Endothelial cell of umbilical vein (primary cell): ENCODE data around the gene CRIM1. TPM values are rescaled to one million over a fixed set of nuclear protein-coding genes. Genes with fewer than 3 reads are reported as not detected.

Experiments
- BruUV-seq: library from RNA; stranded (reverse); fragments of 400-500 nt; replicated peaks from 2 replicates; lab custom pipeline; 2021; lab: Mats Ljungman, UMichigan
- CTCF ChIA-PET: fragments of 300-600, 350-600 bp; sonication (Branson Sonifier 250); formaldehyde crosslinking; loops from one replicate; lab custom pipeline; 2021; ENCODE audit warnings: antibody characterized with exemption, inconsistent platforms; lab: Charles Lee
- POLR2A ChIA-PET: fragments of 300-600, 350-600 bp; sonication (Branson Sonifier 250); formaldehyde crosslinking; loops from one replicate; lab custom pipeline; 2021; ENCODE audit warnings: antibody characterized with exemption, inconsistent platforms; lab: Charles Lee
- DNase-seq: peaks from one replicate; pipeline ENCODE4 v3.0.0-alpha.2; 2011; ENCODE audit warnings: low read depth, low spot score
- FAIRE-seq: peaks from 2 replicates; lab custom pipeline; 2011; peaks lifted over from hg19 to GRCh38; lab: Jason Lieb, UNC
- H2AFZ ChIP-seq: 2 replicates; pipeline ENCODE4 v1.6.0; 2012; ENCODE audit warnings: low read depth, low read length, control low read depth, inconsistent platforms
- H3K27ac ChIP-seq: 2 replicates; pipeline ENCODE4 v1.5.1; 2011; ENCODE audit warnings: low read depth, mild to moderate bottlenecking, control low read depth, low read length, moderate library complexity; ENCODE audit not compliant: insufficient read depth
- H3K27me3 ChIP-seq, 2 experiments: 2 replicates each; pipeline versions ENCODE4 v1.6.0 to v1.6.1; 2011; ENCODE audit warnings: low read length in 2 of 2, mixed read lengths in 1 of 2; ENCODE audit not compliant: control insufficient read depth in 2 of 2, insufficient read depth in 2 of 2
- H3K36me3 ChIP-seq, 2 experiments: 2 replicates in 1 of 2; 3 replicates in 1 of 2; pipeline ENCODE4 v1.5.1; 2011; ENCODE audit warnings: low read length in 2 of 2, mild to moderate bottlenecking in 1 of 2, moderate library complexity in 1 of 2; ENCODE audit not compliant: control insufficient read depth in 2 of 2, insufficient read depth in 2 of 2; ENCODE audit errors: extremely low read depth in 1 of 2
- H3K4me1 ChIP-seq: 3 replicates; pipeline ENCODE4 v1.5.1; 2011; ENCODE audit warnings: mild to moderate bottlenecking, low read length; ENCODE audit not compliant: control insufficient read depth, insufficient read depth; ENCODE audit errors: extremely low read depth
- H3K4me2 ChIP-seq: 2 replicates; pipeline ENCODE4 v1.6.1; 2011; ENCODE audit warnings: low read length, control low read depth, mixed read lengths; ENCODE audit not compliant: insufficient read depth
- H3K4me3 ChIP-seq, 3 experiments: fragments of 200-600 bp in 1 of 3; sonication (generic), shearing (Covaris generic) in 1 of 3; replicated peaks in 1 of 3; 2 replicates each; pipeline ENCODE4 v1.5.1; 2011 to 2016; ENCODE audit warnings: control low read depth in 3 of 3, low read length in 3 of 3, mild to moderate bottlenecking in 2 of 3, inconsistent platforms in 1 of 3, low read depth in 1 of 3, moderate library complexity in 1 of 3; ENCODE audit not compliant: insufficient read depth in 1 of 3
- H3K79me2 ChIP-seq: 2 replicates; pipeline ENCODE4 v1.6.0; 2012; ENCODE audit warnings: low read length, inconsistent platforms; ENCODE audit not compliant: control insufficient read depth, insufficient read depth
- H3K9ac ChIP-seq: replicated peaks from 2 replicates; pipeline ENCODE3; 2011; ENCODE audit warnings: low read length, control low read depth; ENCODE audit not compliant: insufficient read depth; ENCODE audit errors: extremely low read depth
- H3K9me1 ChIP-seq: replicated peaks from 3 replicates; pipeline ENCODE4 v1.6.0; 2011; ENCODE audit warnings: mild to moderate bottlenecking, low read length; ENCODE audit not compliant: control insufficient read depth, insufficient read depth; ENCODE audit errors: extremely low read depth
- H3K9me3 ChIP-seq: replicated peaks from 2 replicates; pipeline ENCODE4 v1.5.1; 2012; ENCODE audit warnings: low read length, inconsistent platforms; ENCODE audit not compliant: control insufficient read depth, insufficient read depth
- H4K20me1 ChIP-seq: replicated peaks from 2 replicates; pipeline ENCODE3; 2011; ENCODE audit warnings: mild to moderate bottlenecking, low read length; ENCODE audit not compliant: control insufficient read depth, insufficient read depth; ENCODE audit errors: extremely low read depth
- EZH2 ChIP-seq: IDR thresholded peaks from 2 replicates; pipeline ENCODE4 v1.6.1; 2012; ENCODE audit warnings: borderline replicate concordance, low read depth, mild to moderate bottlenecking, moderate library complexity, low read length, inconsistent platforms; ENCODE audit not compliant: severe bottlenecking
- FOS ChIP-seq: IDR thresholded peaks from 2 replicates; pipeline ENCODE4 v1.6.1; 2011; ENCODE audit warnings: mild to moderate bottlenecking, low read length, moderate library complexity, borderline replicate concordance; ENCODE audit not compliant: insufficient read depth
- GATA2 ChIP-seq: IDR thresholded peaks from 2 replicates; pipeline ENCODE4 v1.7.0; 2011; ENCODE audit warnings: low read depth, mild to moderate bottlenecking, moderate library complexity, mixed read lengths, low read length; ENCODE audit not compliant: insufficient read length, insufficient read depth
- JUN ChIP-seq: IDR thresholded peaks from 2 replicates; pipeline ENCODE4 v1.6.1; 2011; ENCODE audit warnings: borderline replicate concordance, low read depth; ENCODE audit not compliant: insufficient read length, insufficient read depth
- MAX ChIP-seq: IDR thresholded peaks from 2 replicates; pipeline ENCODE4 v1.6.1; 2011; ENCODE audit not compliant: insufficient read depth, insufficient read length
- MYC ChIP-seq: IDR thresholded peaks from one replicate; pipeline ENCODE4 v1.6.1; 2011; ENCODE audit warnings: mild to moderate bottlenecking, low read depth, low read length
- POLR2A ChIP-seq: IDR thresholded peaks from 2 replicates; pipeline ENCODE4 v1.6.1; 2012; ENCODE audit warnings: low read depth, mild to moderate bottlenecking, control low read depth, low read length
- POLR2AphosphoS5 ChIP-seq: IDR thresholded peaks from 2 replicates; pipeline ENCODE4 v1.6.1; 2012; ENCODE audit warnings: low read depth, mild to moderate bottlenecking, control low read depth, low read length, moderate library complexity; ENCODE audit not compliant: insufficient read depth
- dilution Hi-C: fragments of 300-500 bp; cut with MboI; formaldehyde crosslinking; loops from one replicate; pipeline ENCODE4 v1.15.0; 2019; ENCODE audit warnings: low sequenced_read_pairs; ENCODE audit not compliant: extremely low pct_ligation_motif_present
- intact Hi-C: fragments of 100-400 bp; cut with micrococcal nuclease; formaldehyde crosslinking; loops from one replicate; pipeline ENCODE4 v1.10.0; 2022
- polyA plus RNA-seq, 4 experiments: library from polyadenylated mRNA; depleted of rRNA in 3 of 4; stranded (reverse) in 3 of 4; unstranded in 1 of 4; fragments of >200 nt; gene quantifications; 2 replicates each; pipeline versions ENCODE4 v1.2.1 to v1.2.3, GENCODE V29; 2011 to 2012; ENCODE audit warnings: missing spikeins in 1 of 4
- total RNA-seq: library from RNA; stranded (reverse); gene quantifications from 2 replicates; pipeline ENCODE4 v1.2.3, GENCODE V29; 2021
- TF ChIP-seq, protein P1 (sequence below), 2 donors: IDR thresholded peaks; 1 replicate in 1 of 2; 2 replicates in 1 of 2; pipeline ENCODE4 v1.5.1; 2011; ENCODE audit warnings: low read length in 2 of 2, mild to moderate bottlenecking in 2 of 2, moderate library complexity in 2 of 2, control low read depth in 1 of 2, inconsistent platforms in 1 of 2, low read depth in 1 of 2; ENCODE audit not compliant: insufficient read depth in 1 of 2; ENCODE audit errors: extremely low read depth in 1 of 2

The CRIM1 gene
- total and polyA plus RNA-seq, 2 donors (not counting 3 experiments of a cell fraction or from before 2014, with no cell fraction given): 422 to 649 TPM

GRCh38 chr2:36492216-36492945 is 136.8 kb downstream of the CRIM1 start:
- ChIA-PET CTCF (interaction anchor here (1.0 to 1.4 kb wide), 4 partner anchors 31 to 141 kb away, joined by 3 to 4 read pairs (median 4); no protein-coding TSS in a partner anchor), POLR2A (interaction anchor here (1.6 kb wide), 1 partner anchor 133 kb away, joined by 4 read pairs; no protein-coding TSS in a partner anchor)
- peak; percentile 74 for DNase-seq
- no peak overlapping the region for H3K4me2 ChIP-seq
- H3K27me3 ChIP-seq: no peaks in the 10 kb centered on the region
- TF ChIP-seq, protein P1, sequence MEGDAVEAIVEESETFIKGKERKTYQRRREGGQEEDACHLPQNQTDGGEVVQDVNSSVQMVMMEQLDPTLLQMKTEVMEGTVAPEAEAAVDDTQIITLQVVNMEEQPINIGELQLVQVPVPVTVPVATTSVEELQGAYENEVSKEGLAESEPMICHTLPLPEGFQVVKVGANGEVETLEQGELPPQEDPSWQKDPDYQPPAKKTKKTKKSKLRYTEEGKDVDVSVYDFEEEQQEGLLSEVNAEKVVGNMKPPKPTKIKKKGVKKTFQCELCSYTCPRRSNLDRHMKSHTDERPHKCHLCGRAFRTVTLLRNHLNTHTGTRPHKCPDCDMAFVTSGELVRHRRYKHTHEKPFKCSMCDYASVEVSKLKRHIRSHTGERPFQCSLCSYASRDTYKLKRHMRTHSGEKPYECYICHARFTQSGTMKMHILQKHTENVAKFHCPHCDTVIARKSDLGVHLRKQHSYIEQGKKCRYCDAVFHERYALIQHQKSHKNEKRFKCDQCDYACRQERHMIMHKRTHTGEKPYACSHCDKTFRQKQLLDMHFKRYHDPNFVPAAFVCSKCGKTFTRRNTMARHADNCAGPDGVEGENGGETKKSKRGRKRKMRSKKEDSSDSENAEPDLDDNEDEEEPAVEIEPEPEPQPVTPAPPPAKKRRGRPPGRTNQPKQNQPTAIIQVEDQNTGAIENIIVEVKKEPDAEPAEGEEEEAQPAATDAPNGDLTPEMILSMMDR (IDR thresholded peaks at IDR 0.05; ENCODE audit: extremely low read depth in 1 of 2, insufficient read depth in 1 of 2, low read depth in 1 of 2, low read length in 2 of 2): no peak
- no peak for TF ChIP-seq EZH2
- TF ChIP-seq JUN: no peak
- TF ChIP-seq POLR2A: no peak
- no peak for TF ChIP-seq GATA2
- no peak for TF ChIP-seq MYC
- TF ChIP-seq MAX: no peak
- TF ChIP-seq FOS: no peak
- TF ChIP-seq POLR2AphosphoS5: no peak
- peaks cover 48% of the 10 kb centered on the region for H3K4me1 ChIP-seq
- H3K9me1 ChIP-seq: no peaks in the 10 kb centered on the region
- dilution Hi-C loops (no loop called here), intact Hi-C loops (no loop called here)
- H3K9me3 ChIP-seq: no peaks in the 10 kb centered on the region
- no peak overlapping the region for H2AFZ ChIP-seq
- no TSS peak for BruUV-seq
- peak overlapping the region; percentile 56 for H3K27ac ChIP-seq
- peaks cover 82% of the 10 kb centered on the region for H3K79me2 ChIP-seq
- H4K20me1 ChIP-seq: no peaks in the 10 kb centered on the region
- no peak for FAIRE-seq
- no peak overlapping the region for H3K4me3 ChIP-seq
- H3K9ac ChIP-seq: no peak overlapping the region
- peaks cover 16 to 21% of the 10 kb centered on the region in 2 experiments for H3K36me3 ChIP-seq
